Ovary (tissue), 3 donors: ENCODE measurements around the gene CRELD2.

ENCODE experiments used
- CTCF ChIP-seq, 3 donors: fragments of 450-650 bp in 2 of 3; fragments of 200-600 bp in 1 of 3; IDR thresholded peaks; one replicate each; pipeline versions ENCODE4 v1.5.1 to v1.8.0; 2016 to 2022; ENCODE audit warnings: antibody characterized with exemption in 3 of 3, mild to moderate bottlenecking in 1 of 3
- POLR2A ChIP-seq: fragments of 450-650 bp; IDR thresholded peaks from one replicate; pipeline ENCODE4 v1.6.1; 2017; ENCODE audit warnings: antibody characterized with exemption, mild to moderate bottlenecking, moderate library complexity
- donor health status: DM: no; HTN: no; CAD: no.

- TF ChIP-seq CTCF (IDR thresholded peaks at IDR 0.05) (no peak), POLR2A (no peak)
Measured at GRCh38 chr22:49910229-49911155, 7.9 kb upstream of the CRELD2 start.
